Spleen (tissue), 7 donors: ENCODE data around the gene AGBL1.

ENCODE experiments used
- POLR2A ChIP-seq, 3 donors: fragments of 450-650 bp; IDR thresholded peaks; one replicate each; pipeline ENCODE4 v1.5.1; 2017; ENCODE audit warnings: antibody characterized with exemption in 3 of 3, mild to moderate bottlenecking in 1 of 3
- POLR2AphosphoS5 ChIP-seq, 3 donors: sonication (generic); formaldehyde crosslinking; IDR thresholded peaks; one replicate each; pipeline ENCODE4 v1.5.1; 2017; ENCODE audit warnings: antibody characterized with exemption in 3 of 3
- TF ChIP-seq, protein P1 (sequence below), 11 experiments: fragments of 200-600 bp in 7 of 11; fragments of 450-650 bp in 4 of 11; sonication (generic) in 4 of 11; IDR thresholded peaks in 8 of 11; conservative IDR thresholded peaks in 3 of 11; 1 replicate in 7 of 11; 2 replicates in 4 of 11; pipeline versions ENCODE4 v1.4.0 to v1.8.0; 2016 to 2021; ENCODE audit warnings: antibody characterized with exemption in 11 of 11, inconsistent platforms in 4 of 11, mild to moderate bottlenecking in 1 of 11
- donor health status: DM: no; HTN: no; CAD: no; lungs with moderate emphysema.
- donor health status: DM: no; HTN: no; CAD: no.
- donor health status: DM: no; HTN: no; CAD: no.

DNA sequence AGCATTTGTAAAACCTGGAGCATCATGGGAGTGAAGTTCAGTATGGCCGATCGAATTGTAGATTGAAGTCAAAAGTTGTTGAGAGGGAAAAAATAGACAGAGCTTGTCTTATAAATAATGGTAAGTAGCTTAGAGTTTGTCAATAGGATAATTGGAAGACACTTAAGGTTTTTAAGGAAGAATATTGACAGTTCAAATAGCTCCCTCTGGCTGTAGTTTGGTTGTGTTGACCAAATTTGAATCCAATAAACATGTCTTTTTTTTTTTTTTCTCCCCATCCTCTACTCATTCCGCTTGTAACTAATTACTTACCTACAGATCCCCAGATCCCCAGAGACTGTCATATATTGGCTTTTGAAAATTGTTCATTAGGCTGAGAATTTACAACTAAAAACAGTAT is 677.0 kb downstream of the AGBL1 start:
- no peak for TF ChIP-seq POLR2A (IDR thresholded peaks at IDR 0.05)
- TF ChIP-seq, protein P1, sequence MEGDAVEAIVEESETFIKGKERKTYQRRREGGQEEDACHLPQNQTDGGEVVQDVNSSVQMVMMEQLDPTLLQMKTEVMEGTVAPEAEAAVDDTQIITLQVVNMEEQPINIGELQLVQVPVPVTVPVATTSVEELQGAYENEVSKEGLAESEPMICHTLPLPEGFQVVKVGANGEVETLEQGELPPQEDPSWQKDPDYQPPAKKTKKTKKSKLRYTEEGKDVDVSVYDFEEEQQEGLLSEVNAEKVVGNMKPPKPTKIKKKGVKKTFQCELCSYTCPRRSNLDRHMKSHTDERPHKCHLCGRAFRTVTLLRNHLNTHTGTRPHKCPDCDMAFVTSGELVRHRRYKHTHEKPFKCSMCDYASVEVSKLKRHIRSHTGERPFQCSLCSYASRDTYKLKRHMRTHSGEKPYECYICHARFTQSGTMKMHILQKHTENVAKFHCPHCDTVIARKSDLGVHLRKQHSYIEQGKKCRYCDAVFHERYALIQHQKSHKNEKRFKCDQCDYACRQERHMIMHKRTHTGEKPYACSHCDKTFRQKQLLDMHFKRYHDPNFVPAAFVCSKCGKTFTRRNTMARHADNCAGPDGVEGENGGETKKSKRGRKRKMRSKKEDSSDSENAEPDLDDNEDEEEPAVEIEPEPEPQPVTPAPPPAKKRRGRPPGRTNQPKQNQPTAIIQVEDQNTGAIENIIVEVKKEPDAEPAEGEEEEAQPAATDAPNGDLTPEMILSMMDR (IDR thresholded peaks at IDR 0.05 in 8 of 11, conservative IDR thresholded peaks at IDR 0.05 in 3 of 11): no peak
- no peak for TF ChIP-seq POLR2AphosphoS5 (IDR thresholded peaks at IDR 0.05)
